SK-N-MC (cell line): Measurements from ENCODE around the gene CNTFR.

Source experiments
- EZH2 ChIP-seq: fragments of 200-600 bp; sonication (generic); IDR thresholded peaks from one replicate; pipeline ENCODE4 v1.6.1; 2017; ENCODE audit warnings: antibody characterized with exemption
- FOXP2 ChIP-seq: optimal IDR thresholded peaks from 2 replicates; pipeline ENCODE3; 2011; ENCODE audit warnings: mild to moderate bottlenecking, moderate library complexity; ENCODE audit not compliant: insufficient read depth; ENCODE audit errors: extremely low read length, control extremely low read depth
- POLR2AphosphoS5 ChIP-seq: IDR thresholded peaks from 2 replicates; pipeline ENCODE4 v1.6.1; 2012; ENCODE audit warnings: mild to moderate bottlenecking, low read depth, low read length, borderline replicate concordance

GRCh38 chr9:34518896-34519295 is 70.6 kb downstream of the CNTFR start:
- TF ChIP-seq EZH2, result no peak
- no peak for TF ChIP-seq POLR2AphosphoS5
- no peak for TF ChIP-seq FOXP2
